HEK293 (cell line): Measurements from ENCODE around the gene PTPRN2.

Experiments
- CTCF ChIA-PET: fragments of 350-600 bp; formaldehyde crosslinking; extraction: SDS; loops from one replicate; lab custom pipeline; 2021; ENCODE audit warnings: antibody characterized with exemption; lab: Yijun Ruan, JAX
- POLR2A ChIA-PET: fragments of 300-600 bp; formaldehyde crosslinking; extraction: SDS; loops from one replicate; lab custom pipeline; 2020; ENCODE audit warnings: antibody characterized with exemption, inconsistent platforms; lab: Yijun Ruan, JAX
- H3K27ac ChIP-seq: fragments of 200-500 bp; sonication (Bioruptor generic); 2 replicates; pipeline ENCODE4 v1.5.1; 2014; ENCODE audit warnings: low read depth, low read length, control low read depth, inconsistent platforms; ENCODE audit errors: extremely low read depth
- H3K36me3 ChIP-seq, 2 experiments: fragments of 200-500 bp in 1 of 2; sonication (Bioruptor generic) in 1 of 2; 1 replicate in 1 of 2; 2 replicates in 1 of 2; pipeline ENCODE4 v1.5.1; 2014 to 2017; ENCODE audit warnings: inconsistent platforms in 2 of 2, low read length in 2 of 2; ENCODE audit not compliant: control insufficient read depth in 2 of 2, insufficient read depth in 1 of 2
- H3K4me1 ChIP-seq: fragments of 200-500 bp; sonication (Bioruptor generic); 2 replicates; pipeline ENCODE4 v1.5.1; 2014; ENCODE audit warnings: mild to moderate bottlenecking, low read length, inconsistent platforms; ENCODE audit not compliant: control insufficient read depth, insufficient read depth
- H3K4me3 ChIP-seq: 2 replicates; pipeline ENCODE4 v1.5.1; 2011; ENCODE audit warnings: low read depth, mild to moderate bottlenecking, control low read depth, low read length, moderate library complexity
- H3K9me3 ChIP-seq: fragments of 200-500 bp; sonication (Bioruptor generic); 2 replicates; pipeline ENCODE4 v1.5.1; 2014; ENCODE audit warnings: low read depth, low read length, inconsistent platforms; ENCODE audit not compliant: control insufficient read depth, insufficient read depth
- AEBP2 ChIP-seq: fragments of 450-650 bp; formaldehyde crosslinking; IDR thresholded peaks from 2 replicates; pipeline ENCODE4 v1.5.1; 2016; ENCODE audit warnings: missing biosample characterization, missing genetic modification characterization, borderline replicate concordance
- ATF2 ChIP-seq: fragments of 450-650 bp; formaldehyde crosslinking; IDR thresholded peaks from 2 replicates; pipeline ENCODE4 v1.5.1; 2016; ENCODE audit warnings: missing biosample characterization, missing genetic modification characterization, low read depth
- EGR2 ChIP-seq: fragments of 450-650 bp; formaldehyde crosslinking; IDR thresholded peaks from 2 replicates; pipeline ENCODE4 v1.5.1; 2016; ENCODE audit warnings: low read depth, missing biosample characterization, missing genetic modification characterization
- HIC1 ChIP-seq: fragments of 450-650 bp; formaldehyde crosslinking; IDR thresholded peaks from 2 replicates; pipeline ENCODE4 v1.5.1; 2016; ENCODE audit warnings: missing biosample characterization, missing genetic modification characterization
- INSM2 ChIP-seq: fragments of 450-650 bp; formaldehyde crosslinking; IDR thresholded peaks from 2 replicates; pipeline ENCODE4 v1.5.1; 2016; ENCODE audit warnings: missing biosample characterization, missing genetic modification characterization
- OSR2 ChIP-seq: fragments of 450-650 bp; formaldehyde crosslinking; IDR thresholded peaks from 2 replicates; pipeline ENCODE4 v1.5.1; 2016; ENCODE audit warnings: missing biosample characterization, missing genetic modification characterization
- OVOL3 ChIP-seq: fragments of 450-650 bp; formaldehyde crosslinking; IDR thresholded peaks from 2 replicates; pipeline ENCODE4 v1.5.1; 2016; ENCODE audit warnings: missing biosample characterization, missing genetic modification characterization
- PRDM10 ChIP-seq: fragments of 450-650 bp; formaldehyde crosslinking; IDR thresholded peaks from 2 replicates; pipeline ENCODE4 v1.5.1; 2016; ENCODE audit warnings: missing biosample characterization, missing genetic modification characterization
- TCF7L2 ChIP-seq: IDR thresholded peaks from 2 replicates; pipeline ENCODE4 v1.6.1; 2011; ENCODE audit warnings: low read depth, mild to moderate bottlenecking, inconsistent platforms, low read length, moderate library complexity, borderline replicate concordance
- ZBTB17 ChIP-seq: fragments of 450-650 bp; formaldehyde crosslinking; IDR thresholded peaks from 2 replicates; pipeline ENCODE4 v1.5.1; 2016; ENCODE audit warnings: missing biosample characterization, missing genetic modification characterization
- ZNF24 ChIP-seq: fragments of 450-650 bp; formaldehyde crosslinking; IDR thresholded peaks from 2 replicates; pipeline ENCODE4 v1.5.1; 2016; ENCODE audit warnings: missing biosample characterization, missing genetic modification characterization
- ZNF26 ChIP-seq: fragments of 450-650 bp; formaldehyde crosslinking; IDR thresholded peaks from 2 replicates; pipeline ENCODE4 v1.5.1; 2016; ENCODE audit warnings: missing biosample characterization, missing genetic modification characterization
- ZNF391 ChIP-seq: fragments of 450-650 bp; formaldehyde crosslinking; IDR thresholded peaks from 2 replicates; pipeline ENCODE4 v1.5.1; 2016; ENCODE audit warnings: low read depth, missing biosample characterization, missing genetic modification characterization, borderline replicate concordance
- ZNF473 ChIP-seq: fragments of 450-650 bp; formaldehyde crosslinking; IDR thresholded peaks from 2 replicates; pipeline ENCODE4 v1.5.1; 2017; ENCODE audit warnings: missing biosample characterization, missing genetic modification characterization
- ZNF488 ChIP-seq: fragments of 450-650 bp; formaldehyde crosslinking; IDR thresholded peaks from 2 replicates; pipeline ENCODE4 v1.5.1; 2016; ENCODE audit warnings: missing biosample characterization, missing genetic modification characterization
- ZNF548 ChIP-seq: fragments of 450-650 bp; formaldehyde crosslinking; IDR thresholded peaks from 2 replicates; pipeline ENCODE4 v1.5.1; 2016; ENCODE audit warnings: missing biosample characterization, missing genetic modification characterization
- ZNF555 ChIP-seq: fragments of 450-650 bp; formaldehyde crosslinking; conservative IDR thresholded peaks from 2 replicates; pipeline ENCODE4 v1.5.1; 2017; ENCODE audit warnings: missing biosample characterization, mild to moderate bottlenecking, missing genetic modification characterization, inconsistent platforms
- ZNF558 ChIP-seq: fragments of 450-650 bp; formaldehyde crosslinking; IDR thresholded peaks from 2 replicates; pipeline ENCODE4 v1.5.1; 2016; ENCODE audit warnings: missing biosample characterization, missing genetic modification characterization
- ZNF571 ChIP-seq: fragments of 450-650 bp; formaldehyde crosslinking; IDR thresholded peaks from 2 replicates; pipeline ENCODE4 v1.5.0; 2017; ENCODE audit warnings: missing biosample characterization, missing genetic modification characterization
- ZNF580 ChIP-seq: fragments of 450-650 bp; formaldehyde crosslinking; IDR thresholded peaks from 2 replicates; pipeline ENCODE4 v1.5.1; 2016; ENCODE audit warnings: missing biosample characterization, missing genetic modification characterization
- ZNF624 ChIP-seq: fragments of 450-650 bp; formaldehyde crosslinking; IDR thresholded peaks from 2 replicates; pipeline ENCODE4 v1.5.1; 2017; ENCODE audit warnings: missing biosample characterization, missing genetic modification characterization
- ZNF776 ChIP-seq: fragments of 450-650 bp; formaldehyde crosslinking; IDR thresholded peaks from 2 replicates; pipeline ENCODE4 v1.5.0; 2017; ENCODE audit warnings: missing biosample characterization, missing genetic modification characterization, borderline replicate concordance
- ZSCAN23 ChIP-seq: fragments of 450-650 bp; formaldehyde crosslinking; IDR thresholded peaks from 2 replicates; pipeline ENCODE4 v1.5.1; 2016; ENCODE audit warnings: missing biosample characterization, missing genetic modification characterization

PTPRN2 gene

GRCh38 chr7:157547611-157548010 is 1040.0 kb downstream of the PTPRN2 start:
- TF ChIP-seq ZNF24 (tag by site-specific recombination) (no peak), OSR2 (tag by site-specific recombination) (no peak), OVOL3 (tag by site-specific recombination) (no peak), ZNF548 (tag by site-specific recombination) (no peak), INSM2 (no peak), ZNF558 (tag by site-specific recombination) (no peak), AEBP2 (tag by site-specific recombination) (no peak), PRDM10 (tag by site-specific recombination) (no peak), TCF7L2 (no peak), HIC1 (tag by site-specific recombination) (no peak)
- CTCF ChIA-PET: no interaction called here
- no peaks in the 10 kb centered on the region for H3K4me1 ChIP-seq
- no peak overlapping the region for H3K27ac ChIP-seq
- no peaks in the 10 kb centered on the region for H3K36me3 ChIP-seq
- H3K4me3 ChIP-seq: no peak overlapping the region
- POLR2A ChIA-PET: no interaction called here
- H3K9me3 ChIP-seq: no peaks in the 10 kb centered on the region

- no peaks in the 10 kb centered on the region for H3K9me3 ChIP-seq
- H3K4me3 ChIP-seq: no peak overlapping the region
- ChIA-PET CTCF (no interaction called here), POLR2A (no interaction called here)
- no peaks in the 10 kb centered on the region for H3K36me3 ChIP-seq
- H3K27ac ChIP-seq: no peak overlapping the region
- H3K4me1 ChIP-seq: no peaks in the 10 kb centered on the region
- no peak for TF ChIP-seq ZBTB17 (tag by site-specific recombination)
- no peak for TF ChIP-seq ZNF776 (tag by site-specific recombination)
- no peak for TF ChIP-seq ZNF580 (tag by site-specific recombination)
- no peak for TF ChIP-seq ATF2 (tag by site-specific recombination)
- no peak for TF ChIP-seq ZNF391 (tag by site-specific recombination)
- no peak for TF ChIP-seq EGR2 (tag by site-specific recombination)
- no peak for TF ChIP-seq ZNF26 (tag by site-specific recombination)
- TF ChIP-seq ZNF555 (tag by site-specific recombination): no peak
- TF ChIP-seq ZNF571 (tag by site-specific recombination): no peak
- no peak for TF ChIP-seq ZNF488 (tag by site-specific recombination)
- no peak for TF ChIP-seq ZNF473 (tag by site-specific recombination)
- no peak for TF ChIP-seq ZNF624 (tag by site-specific recombination)
- TF ChIP-seq ZSCAN23 (tag by site-specific recombination): no peak
Measured at GRCh38 chr7:157547102-157547501, 1040.5 kb downstream of the PTPRN2 start.
